Activated T-cell treated with anti-CD3 and anti-CD28 coated beads, Interleukin-2, amount 50 U/mL, for 72 hours (primary cell): Measurements from ENCODE around the gene TRAK1. TPM values are rescaled to one million over a fixed set of nuclear protein-coding genes. Genes with fewer than 3 reads are reported as not detected.
A peak's percentile ranks its signal among the peaks of the same experiment; 100 is the strongest.
"Not testable (repeated sequence)": the region's sequence is repeated elsewhere in the genome, so short reads cannot be mapped to it uniquely, and the experiment has no call there.

Source experiments
- ATAC-seq, 2 donors: fragments of 150-1000 bp; cut with Tn5 transposase; replicated peaks in 1 of 2; 2 replicates each; pipeline ENCODE4 v1.10.0; 2021; ENCODE audit warnings: moderate library complexity in 2 of 2, mild to moderate bottlenecking in 1 of 2
- DNase-seq, 2 donors: peaks; one replicate each; pipeline ENCODE4 v3.0.0; 2021 to 2022; ENCODE audit warnings: mixed read lengths in 1 of 2
- H3K27ac Mint-ChIP-seq: one replicate; pipeline ENCODE4 v1.8.0; 2022; ENCODE audit warnings: mild to moderate bottlenecking, moderate library complexity, mixed read lengths
- H3K27me3 Mint-ChIP-seq: one replicate; pipeline ENCODE4 v1.8.0; 2022; ENCODE audit warnings: low read depth, mixed read lengths
- H3K36me3 Mint-ChIP-seq, 2 donors: one replicate each; pipeline ENCODE4 v1.8.0; 2022; ENCODE audit warnings: mixed read lengths in 2 of 2, mild to moderate bottlenecking in 1 of 2; ENCODE audit not compliant: insufficient read depth in 2 of 2
- H3K4me1 Mint-ChIP-seq: one replicate; pipeline ENCODE4 v1.8.0; 2022; ENCODE audit warnings: low read depth, mixed read lengths
- H3K4me3 Mint-ChIP-seq, 2 donors: one replicate each; pipeline ENCODE4 v1.8.0; 2022; ENCODE audit warnings: mild to moderate bottlenecking in 2 of 2, mixed read lengths in 2 of 2, moderate library complexity in 2 of 2
- H3K9me3 Mint-ChIP-seq, 2 donors: one replicate each; pipeline ENCODE4 v1.8.0; 2022; ENCODE audit warnings: mixed read lengths in 2 of 2
- total RNA-seq, 2 donors: library from RNA; stranded (reverse); gene quantifications; one replicate each; pipeline ENCODE4 v1.2.3, GENCODE V29; 2022

TRAK1 gene
- 10 to 100 TPM; 17.8 to 19.6 TPM for total RNA-seq

DNA sequence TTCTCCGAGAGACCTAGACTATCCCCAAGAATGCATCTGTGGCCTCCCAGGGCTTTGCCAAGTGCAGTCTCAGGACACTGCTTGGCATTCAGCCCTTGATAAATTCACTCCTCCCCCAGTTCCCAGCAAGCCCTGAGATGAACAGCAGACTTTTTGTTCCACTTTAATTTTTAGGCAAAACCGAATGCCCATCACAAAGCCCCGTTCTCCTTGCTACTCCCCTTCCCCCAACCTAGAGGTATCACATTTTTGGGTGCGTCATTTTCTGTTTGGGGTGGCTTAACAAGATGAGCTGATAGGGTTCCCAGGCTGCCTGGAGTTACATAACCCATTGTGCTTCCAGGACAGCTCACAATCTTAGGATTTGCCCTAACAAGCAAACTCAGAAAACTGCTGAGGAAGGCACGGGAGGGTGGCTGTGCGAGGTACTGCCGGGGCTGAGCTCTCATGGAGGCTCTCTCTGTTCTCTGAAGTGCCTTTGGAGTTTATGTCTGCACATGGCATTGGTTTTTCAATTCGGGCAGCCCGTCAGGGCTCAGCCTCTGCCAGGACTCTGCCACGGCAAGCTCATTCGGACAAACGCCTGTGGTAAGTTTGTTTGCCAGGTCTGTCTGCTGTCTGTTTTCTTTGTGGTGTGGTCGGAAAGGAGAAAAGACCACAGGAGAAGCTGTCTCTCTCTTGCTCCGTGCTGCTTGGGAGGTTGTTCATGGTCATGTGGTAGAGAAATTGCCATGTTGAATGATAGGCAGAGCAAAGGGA lies at the start of gene TRAK1:
TSS of gene TRAK1 (plus strand) at position 385 of the 759 bp plus-strand sequence. CDS start at position 498, 113 bp downstream.
- ATAC-seq (no peak), DNase-seq (no peak)
- Mint-ChIP-seq H3K36me3 (peaks cover 5 to 13% of the 10 kb centered on the region in 2 donors), H3K4me1 (peaks cover 76% of the 10 kb centered on the region), H3K27ac (no peak within 1 kb of the TSS), H3K27me3 (no peaks in the 10 kb centered on the region), H3K4me3 (peak within 1 kb of the TSS; percentile 8 to 41), H3K9me3 (no peaks in the 10 kb centered on the region)

GRCh38 chr3:42042747-42043098 lies 48.4 kb upstream of the TRAK1 start:
- Mint-ChIP-seq H3K4me3 (no peak overlapping the region), H3K9me3 (no peaks in the 10 kb centered on the region), H3K4me1 (peaks cover 31% of the 10 kb centered on the region), H3K27me3 (no peaks in the 10 kb centered on the region), H3K27ac (peak overlapping the region; percentile 19), H3K36me3 (no peaks in the 10 kb centered on the region)
- no peak for DNase-seq
- no peak for ATAC-seq

- Mint-ChIP-seq H3K4me1 (peaks cover 35% of the 10 kb centered on the region), H3K27me3 (no peaks in the 10 kb centered on the region), H3K27ac (peak overlapping the region; percentile 19)
Observed at GRCh38 chr3:42043099-42043813, 47.9 kb upstream of the TRAK1 start.

GRCh38 chr3:42045708-42046243 lies 45.4 kb upstream of the TRAK1 start:
- no peak for ATAC-seq
- H3K27me3 Mint-ChIP-seq, result no peaks in the 10 kb centered on the region
- no peaks in the 10 kb centered on the region for H3K36me3 Mint-ChIP-seq
- H3K4me3 Mint-ChIP-seq, result no peak overlapping the region
- no peaks in the 10 kb centered on the region for H3K9me3 Mint-ChIP-seq
- peaks cover 41% of the 10 kb centered on the region for H3K4me1 Mint-ChIP-seq
- no peak for DNase-seq
- H3K27ac Mint-ChIP-seq, result no peak overlapping the region

More at GRCh38 chr3:42043099-42043813, 47.9 kb upstream of the TRAK1 start:
- ATAC-seq, result no peak
- Mint-ChIP-seq H3K4me3 (no peak overlapping the region), H3K36me3 (no peaks in the 10 kb centered on the region), H3K9me3 (no peaks in the 10 kb centered on the region)
- DNase-seq, result no peak

DNA sequence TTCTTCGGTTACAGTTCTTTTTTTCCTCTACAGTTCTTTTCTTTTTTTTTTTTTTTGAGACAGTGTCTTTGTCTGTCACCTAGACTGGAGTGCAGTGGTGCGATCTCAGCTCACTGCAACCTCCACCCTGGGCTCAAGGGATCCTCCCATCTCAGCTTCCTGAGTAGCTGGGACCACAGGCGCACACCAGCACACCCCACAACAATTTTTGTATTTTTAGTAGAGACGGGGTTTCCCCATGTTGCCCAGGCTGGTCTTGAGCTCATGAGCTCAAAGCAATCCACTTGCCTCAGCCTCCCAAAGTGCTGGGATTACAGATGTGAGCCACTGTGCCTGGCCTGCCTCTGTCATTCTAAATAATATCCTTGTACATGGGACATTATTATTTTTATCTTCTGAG lies 42.6 kb upstream of the TRAK1 start:
- H3K4me1 Mint-ChIP-seq, result peaks cover 45% of the 10 kb centered on the region
- peak overlapping the region; percentile 24 for H3K27ac Mint-ChIP-seq
- DNase-seq, H3K9me3 Mint-ChIP-seq, ATAC-seq, H3K27me3 Mint-ChIP-seq, H3K36me3 Mint-ChIP-seq: not testable (repeated sequence)
- peak overlapping the region in 1 of 2 donors; percentile 25 for H3K4me3 Mint-ChIP-seq

GRCh38 chr3:42050126-42050525 lies 41.0 kb upstream of the TRAK1 start:
- no peak overlapping the region for H3K27ac Mint-ChIP-seq
- ATAC-seq (no peak), DNase-seq (no peak)
- H3K27me3 Mint-ChIP-seq, result no peaks in the 10 kb centered on the region
- no peaks in the 10 kb centered on the region for H3K9me3 Mint-ChIP-seq
- H3K36me3 Mint-ChIP-seq, result no peaks in the 10 kb centered on the region
- peaks cover 40% of the 10 kb centered on the region for H3K4me1 Mint-ChIP-seq
- no peak overlapping the region for H3K4me3 Mint-ChIP-seq

GRCh38 chr3:42051384-42052131 lies 39.6 kb upstream of the TRAK1 start:
- no peak overlapping the region for H3K4me3 Mint-ChIP-seq
- no peaks in the 10 kb centered on the region for H3K9me3 Mint-ChIP-seq
- peaks cover 29% of the 10 kb centered on the region for H3K4me1 Mint-ChIP-seq
- no peak overlapping the region for H3K27ac Mint-ChIP-seq
- DNase-seq (no peak), ATAC-seq (peak; percentile 64 to 71)
- H3K36me3 Mint-ChIP-seq, result no peaks in the 10 kb centered on the region
- no peaks in the 10 kb centered on the region for H3K27me3 Mint-ChIP-seq

DNA sequence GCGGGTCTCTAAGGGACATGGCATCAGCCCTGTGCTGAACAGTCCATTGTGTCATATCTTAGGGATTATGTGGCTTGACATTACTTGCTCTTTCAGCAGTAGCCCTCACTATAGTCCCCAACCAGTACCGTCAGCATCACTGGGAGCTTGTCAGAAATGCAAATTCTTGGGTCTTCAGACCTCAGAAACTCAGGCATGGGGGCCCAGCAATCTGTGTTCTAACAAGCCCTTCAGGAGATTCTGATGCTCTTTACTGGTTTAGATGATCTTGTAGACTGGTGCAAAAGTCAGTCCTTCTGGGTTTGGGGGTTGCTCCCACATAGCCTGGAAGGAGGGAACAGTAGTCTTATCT lies 39.0 kb upstream of the TRAK1 start:
- no peak overlapping the region for H3K4me3 Mint-ChIP-seq

GRCh38 chr3:42052484-42053351 lies 38.4 kb upstream of the TRAK1 start:
- no peak overlapping the region for H3K4me3 Mint-ChIP-seq
- no peak overlapping the region for H3K27ac Mint-ChIP-seq
- H3K4me1 Mint-ChIP-seq, result peaks cover 27% of the 10 kb centered on the region
- H3K9me3 Mint-ChIP-seq, result no peaks in the 10 kb centered on the region
- no peak for ATAC-seq
- DNase-seq, result no peak
- H3K36me3 Mint-ChIP-seq, result no peaks in the 10 kb centered on the region
- no peaks in the 10 kb centered on the region for H3K27me3 Mint-ChIP-seq

More for the DNA sequence above, 39.0 kb upstream of the TRAK1 start:
- peaks cover 29% of the 10 kb centered on the region for H3K4me1 Mint-ChIP-seq
- H3K27me3 Mint-ChIP-seq, result no peaks in the 10 kb centered on the region
- no peak overlapping the region for H3K27ac Mint-ChIP-seq
- no peaks in the 10 kb centered on the region for H3K36me3 Mint-ChIP-seq
- DNase-seq (no peak), ATAC-seq (peak in 1 of 2 donors; percentile 29)
- no peaks in the 10 kb centered on the region for H3K9me3 Mint-ChIP-seq

DNA sequence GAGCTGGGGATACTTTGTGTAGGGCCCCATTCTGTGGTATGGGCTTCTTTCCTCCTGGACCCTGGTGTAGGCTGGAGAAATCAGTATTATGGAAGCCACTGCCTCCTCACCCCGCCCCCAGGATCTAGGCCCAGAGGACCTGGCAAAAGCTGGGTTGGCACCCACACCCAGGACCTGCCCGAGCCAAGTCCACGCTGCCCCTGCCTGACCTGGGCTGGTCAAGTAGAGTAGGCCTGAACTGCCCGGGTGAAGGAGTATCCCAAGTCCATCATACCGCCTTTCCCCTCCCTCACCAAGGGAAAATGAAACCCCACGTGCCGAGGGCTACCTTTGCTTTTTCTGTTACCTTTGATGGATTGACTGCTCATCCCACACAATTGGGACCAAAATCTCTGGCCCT lies 37.7 kb upstream of the TRAK1 start:
- H3K27me3 Mint-ChIP-seq, result no peaks in the 10 kb centered on the region
- H3K4me3 Mint-ChIP-seq, result no peak overlapping the region
- DNase-seq, result no peak
- no peaks in the 10 kb centered on the region for H3K9me3 Mint-ChIP-seq
- peaks cover 19% of the 10 kb centered on the region for H3K4me1 Mint-ChIP-seq
- ATAC-seq, result no peak
- H3K36me3 Mint-ChIP-seq, result no peaks in the 10 kb centered on the region
- no peak overlapping the region for H3K27ac Mint-ChIP-seq

DNA sequence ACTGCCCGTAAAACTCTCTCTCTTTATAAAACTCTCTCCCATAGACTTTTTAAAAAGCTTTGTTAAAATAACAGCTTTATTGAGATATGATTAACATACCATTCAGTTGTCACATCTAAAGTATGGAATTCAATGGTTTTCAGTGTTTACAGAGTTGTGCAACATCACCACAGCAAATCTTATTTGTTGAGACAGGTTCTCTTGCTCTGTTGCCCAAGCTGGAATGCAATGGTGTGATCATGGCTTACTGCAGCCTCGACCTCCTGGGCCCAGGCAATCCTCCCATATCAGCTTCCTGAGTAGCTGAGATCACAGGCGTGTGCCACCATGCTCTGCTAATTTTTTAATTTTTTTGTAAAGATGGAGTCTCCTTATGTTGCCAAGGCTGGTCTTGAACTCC lies 35.9 kb upstream of the TRAK1 start:
- Mint-ChIP-seq H3K9me3 (no peaks in the 10 kb centered on the region), H3K27me3 (no peaks in the 10 kb centered on the region), H3K27ac (no peak overlapping the region), H3K4me3 (no peak overlapping the region), H3K4me1 (peaks cover 28% of the 10 kb centered on the region), H3K36me3 (no peaks in the 10 kb centered on the region)
- ATAC-seq, result no peak
- no peak for DNase-seq

DNA sequence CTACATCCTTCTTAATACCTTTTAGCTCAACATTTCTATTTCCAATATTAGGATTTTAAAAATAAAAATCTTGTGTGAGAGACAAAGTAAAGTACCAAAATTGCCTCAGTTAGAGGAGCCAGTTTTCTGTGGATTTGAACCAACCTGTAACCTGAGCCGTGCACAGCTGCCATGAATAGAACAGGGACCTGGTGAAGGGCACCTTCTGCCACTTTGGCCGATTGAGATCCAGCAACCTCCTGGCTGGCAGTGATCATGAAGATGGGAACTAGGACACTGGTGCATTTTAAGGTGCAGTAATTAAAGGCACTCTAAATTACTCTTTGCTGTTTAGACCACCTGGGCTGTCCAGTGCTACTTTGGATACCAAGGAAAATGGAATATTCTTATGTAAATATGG lies 34.3 kb upstream of the TRAK1 start:
- ATAC-seq (no peak), DNase-seq (no peak)
- Mint-ChIP-seq H3K27ac (no peak overlapping the region), H3K9me3 (no peaks in the 10 kb centered on the region), H3K36me3 (no peaks in the 10 kb centered on the region), H3K27me3 (no peaks in the 10 kb centered on the region), H3K4me3 (no peak overlapping the region), H3K4me1 (peaks cover 21% of the 10 kb centered on the region)
